ENCODE results near the gene TMEM236.

- TF ChIP-seq, protein P1, sequence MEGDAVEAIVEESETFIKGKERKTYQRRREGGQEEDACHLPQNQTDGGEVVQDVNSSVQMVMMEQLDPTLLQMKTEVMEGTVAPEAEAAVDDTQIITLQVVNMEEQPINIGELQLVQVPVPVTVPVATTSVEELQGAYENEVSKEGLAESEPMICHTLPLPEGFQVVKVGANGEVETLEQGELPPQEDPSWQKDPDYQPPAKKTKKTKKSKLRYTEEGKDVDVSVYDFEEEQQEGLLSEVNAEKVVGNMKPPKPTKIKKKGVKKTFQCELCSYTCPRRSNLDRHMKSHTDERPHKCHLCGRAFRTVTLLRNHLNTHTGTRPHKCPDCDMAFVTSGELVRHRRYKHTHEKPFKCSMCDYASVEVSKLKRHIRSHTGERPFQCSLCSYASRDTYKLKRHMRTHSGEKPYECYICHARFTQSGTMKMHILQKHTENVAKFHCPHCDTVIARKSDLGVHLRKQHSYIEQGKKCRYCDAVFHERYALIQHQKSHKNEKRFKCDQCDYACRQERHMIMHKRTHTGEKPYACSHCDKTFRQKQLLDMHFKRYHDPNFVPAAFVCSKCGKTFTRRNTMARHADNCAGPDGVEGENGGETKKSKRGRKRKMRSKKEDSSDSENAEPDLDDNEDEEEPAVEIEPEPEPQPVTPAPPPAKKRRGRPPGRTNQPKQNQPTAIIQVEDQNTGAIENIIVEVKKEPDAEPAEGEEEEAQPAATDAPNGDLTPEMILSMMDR (IDR thresholded peaks at IDR 0.05) = no peak
- TF ChIP-seq POLR2A (IDR thresholded peaks at IDR 0.05) = no peak
Observed at GRCh38 chr10:17790651-17791050, 38.6 kb downstream of the TMEM236 start.

Data from uterus (tissue), 2 donors.